RPMI8226 (cell line): ENCODE data around the gene BIN2.
A peak's percentile ranks its signal among the peaks of the same experiment; 100 is the strongest.
"Not testable (repeated sequence)": the region's sequence is repeated elsewhere in the genome, so short reads cannot be mapped to it uniquely, and the experiment has no call there.

Experiments
- DNase-seq: peaks from one replicate; pipeline ENCODE4 v3.0.0-alpha.2; 2015

The BIN2 gene

DNA sequence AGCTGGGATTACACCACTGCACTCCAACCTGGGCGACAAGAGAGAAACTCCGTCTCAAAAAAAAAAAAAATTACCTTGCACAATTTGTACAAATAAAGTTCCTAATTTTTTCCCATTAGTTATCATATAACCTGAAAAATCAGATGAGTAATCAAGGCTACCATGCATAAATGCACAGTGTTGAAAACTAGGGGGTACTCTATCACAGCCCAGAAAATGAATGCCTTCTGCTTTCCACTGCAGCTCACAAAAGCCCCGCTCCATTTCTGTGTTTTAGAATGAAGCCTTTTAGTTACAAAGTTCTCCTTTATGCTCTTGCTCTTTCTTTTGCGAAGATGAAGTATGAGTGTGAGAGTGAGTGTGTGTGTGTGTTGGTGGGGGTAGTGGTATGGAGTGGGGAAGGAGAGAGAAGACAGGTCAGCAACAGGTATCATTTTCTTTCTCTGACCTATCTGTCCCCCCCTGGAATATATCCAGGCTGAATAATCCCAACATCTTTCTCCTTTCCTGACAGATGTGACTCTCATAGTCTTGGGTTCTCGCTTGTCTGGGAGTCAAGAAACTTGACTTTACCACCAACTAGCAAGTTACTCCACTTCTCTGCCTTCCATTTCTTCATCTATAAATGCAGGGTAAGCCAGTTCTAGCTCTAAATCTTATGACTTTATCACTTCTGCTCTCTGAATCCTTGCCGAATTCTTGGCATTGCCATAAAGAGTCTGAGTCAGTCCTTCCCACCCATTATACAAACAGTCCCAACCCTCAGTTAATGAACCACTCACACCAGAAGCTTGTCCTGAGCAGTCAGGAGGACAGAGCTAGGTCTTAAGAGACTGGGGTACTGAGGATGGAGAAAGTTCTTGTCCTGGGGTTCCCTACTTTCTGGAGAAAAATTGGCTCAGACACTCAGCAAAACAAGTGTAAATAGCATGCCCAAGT, 16.1 kb downstream of the BIN2 start:
- DNase-seq: no peak

DNA sequence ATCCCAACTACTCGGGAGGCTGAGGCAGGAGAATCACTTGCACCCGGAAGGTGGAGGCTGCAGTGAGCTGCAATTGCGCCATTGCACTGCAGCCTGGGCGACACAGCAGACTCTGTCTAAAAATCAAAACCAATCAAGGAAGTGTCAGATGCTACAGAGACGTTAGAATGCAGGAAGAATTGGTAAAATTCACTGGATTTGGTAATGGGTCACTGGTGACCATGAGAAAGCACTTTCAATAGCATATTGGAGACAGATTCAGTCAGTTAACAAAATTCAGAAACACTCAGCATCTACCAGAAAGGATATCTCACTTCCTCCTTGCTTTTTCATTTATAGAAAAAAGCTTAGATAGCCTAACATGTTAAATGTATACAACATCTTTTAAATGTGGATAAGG, 17.5 kb downstream of the BIN2 start:
- no peak for DNase-seq

DNA sequence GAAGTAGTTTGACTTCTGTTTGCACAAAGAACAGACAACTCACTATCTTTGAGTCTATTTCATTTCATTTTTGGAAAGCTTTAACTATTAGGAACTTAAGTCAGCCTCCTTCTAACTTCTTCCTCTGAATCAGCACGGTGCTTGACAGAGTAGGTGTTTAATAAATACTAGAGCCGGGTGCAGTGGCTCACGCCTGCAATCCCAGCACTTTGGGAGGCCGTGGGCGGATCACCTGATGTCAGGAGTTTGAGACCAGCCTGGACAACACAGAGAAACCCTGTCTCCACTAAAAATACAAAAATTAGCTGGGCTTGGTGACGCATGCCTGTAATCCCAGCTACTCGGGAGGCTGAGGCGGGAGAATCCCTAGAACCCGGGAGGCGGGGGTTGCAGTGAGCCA, 23.2 kb downstream of the BIN2 start:
- DNase-seq: not testable (repeated sequence)

DNA sequence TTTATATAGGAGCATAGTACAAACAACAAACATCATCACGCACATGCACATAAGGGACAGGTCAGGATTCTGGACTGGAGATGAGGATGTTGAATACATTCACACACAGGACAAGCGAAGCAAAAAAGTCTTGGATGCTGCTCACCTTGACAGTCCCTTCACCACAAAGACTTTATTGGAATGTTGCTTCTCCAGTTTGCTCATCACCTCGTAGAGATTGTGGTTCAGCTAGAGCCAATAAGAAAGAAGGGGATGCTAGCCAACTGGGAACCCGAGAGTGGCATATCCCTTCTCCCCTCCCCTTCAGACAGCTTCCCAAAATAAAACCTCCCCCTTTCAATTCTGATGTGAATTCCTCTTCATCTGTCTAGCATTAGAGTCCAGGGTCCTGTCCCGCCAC, 28.3 kb downstream of the BIN2 start:
- DNase-seq: no peak

DNA sequence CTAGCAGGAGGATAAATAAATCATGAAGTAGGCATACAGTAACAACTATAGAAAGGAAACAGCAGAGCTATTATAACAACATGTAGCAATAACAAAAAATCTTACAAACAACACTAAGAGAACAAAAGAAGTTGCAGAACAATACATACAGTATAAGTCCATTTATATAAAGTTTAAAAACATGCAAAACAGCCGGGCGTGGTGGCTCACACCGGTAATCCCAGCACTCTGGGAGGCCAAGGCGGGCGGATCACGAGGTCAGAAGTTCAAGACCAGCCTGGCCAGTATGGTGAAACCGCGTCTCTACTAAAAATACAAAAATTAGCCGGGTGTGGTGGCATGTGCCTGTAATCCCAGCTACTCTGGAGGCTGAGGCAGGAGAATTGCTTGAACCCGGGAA, 29.9 kb downstream of the BIN2 start:
- not testable (repeated sequence) for DNase-seq

DNA sequence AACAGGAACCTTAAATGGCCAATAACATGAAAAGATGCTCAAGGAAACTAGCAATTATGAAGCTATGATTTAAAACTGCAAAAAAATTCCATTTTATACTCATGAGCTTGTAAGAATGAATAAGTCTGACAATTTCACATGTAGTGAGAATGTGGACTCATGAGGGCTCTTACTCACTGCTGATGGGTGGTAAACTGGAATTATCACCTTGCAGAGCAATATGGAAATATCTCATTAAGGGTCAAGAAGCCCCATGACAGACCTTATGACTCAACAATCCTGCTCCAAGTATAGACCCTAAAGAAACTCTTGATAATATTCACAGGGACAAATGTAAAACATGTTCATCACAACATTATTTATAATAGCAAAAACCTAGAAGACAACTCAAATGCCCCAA, 30.3 kb downstream of the BIN2 start:
- no peak for DNase-seq

DNA sequence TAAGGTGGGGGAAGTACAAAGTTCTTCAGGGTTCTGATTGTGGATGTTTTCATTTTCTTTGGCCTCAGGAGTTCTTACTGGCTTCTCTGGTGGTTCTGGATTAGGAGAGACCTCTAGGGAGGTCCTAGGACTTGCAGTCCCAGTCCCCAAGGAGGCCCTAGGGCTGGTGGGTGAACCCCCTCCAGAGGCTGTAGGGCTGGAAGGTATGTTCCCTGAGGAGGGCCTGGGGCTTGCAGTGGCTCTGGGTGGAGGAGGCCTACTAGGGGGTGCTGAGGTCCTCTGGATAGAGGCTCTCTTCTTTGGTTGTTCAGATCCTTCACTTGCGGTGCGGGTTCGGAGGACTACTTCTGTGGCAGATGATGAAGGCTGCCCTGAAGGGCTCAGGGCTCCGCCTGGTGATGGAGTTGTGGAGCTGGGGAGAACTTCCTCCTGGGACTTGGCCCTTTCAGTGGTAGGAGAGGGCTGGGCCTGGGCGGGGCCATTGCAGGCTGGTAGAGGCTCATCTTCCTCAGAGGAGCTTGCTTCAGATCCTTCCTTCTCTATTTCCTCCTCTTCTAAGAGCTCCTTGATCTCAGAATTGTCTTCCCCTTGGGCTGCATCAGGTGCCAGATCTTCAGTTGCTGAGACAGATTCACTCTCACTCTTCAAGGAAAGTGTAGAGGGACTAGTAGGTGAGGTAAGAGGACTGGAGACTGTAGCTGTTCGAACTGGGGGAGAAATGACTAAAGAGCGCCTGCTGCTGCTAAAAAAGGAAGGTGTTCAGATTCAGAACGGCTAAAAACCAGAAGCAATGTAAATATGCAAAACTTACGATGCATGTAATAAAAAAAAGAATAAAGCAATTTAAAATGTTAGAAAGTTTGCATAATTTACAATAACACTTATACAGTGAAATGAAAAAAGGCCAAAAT, 32.1 kb downstream of the BIN2 start:
- DNase-seq: not testable (repeated sequence)

DNA sequence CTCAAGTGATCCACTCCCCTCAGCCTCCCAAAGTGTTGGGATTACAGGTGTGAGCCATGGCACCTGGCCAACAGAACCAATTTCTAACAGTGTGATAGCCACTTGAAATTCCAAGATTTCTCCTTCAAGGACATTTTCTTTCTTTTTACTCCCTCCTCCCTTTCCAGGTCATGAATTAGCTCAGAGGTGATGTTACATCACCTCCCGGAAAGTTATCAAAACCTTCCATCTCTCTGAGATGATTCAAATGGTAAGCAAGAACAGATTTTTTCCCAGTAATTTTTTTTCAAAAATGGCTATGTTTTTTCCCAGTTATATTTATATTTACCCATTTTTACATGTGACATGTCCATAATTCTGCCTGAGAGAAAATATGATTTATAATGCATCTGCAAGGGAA, 38.1 kb downstream of the BIN2 start:
- no peak for DNase-seq

DNA sequence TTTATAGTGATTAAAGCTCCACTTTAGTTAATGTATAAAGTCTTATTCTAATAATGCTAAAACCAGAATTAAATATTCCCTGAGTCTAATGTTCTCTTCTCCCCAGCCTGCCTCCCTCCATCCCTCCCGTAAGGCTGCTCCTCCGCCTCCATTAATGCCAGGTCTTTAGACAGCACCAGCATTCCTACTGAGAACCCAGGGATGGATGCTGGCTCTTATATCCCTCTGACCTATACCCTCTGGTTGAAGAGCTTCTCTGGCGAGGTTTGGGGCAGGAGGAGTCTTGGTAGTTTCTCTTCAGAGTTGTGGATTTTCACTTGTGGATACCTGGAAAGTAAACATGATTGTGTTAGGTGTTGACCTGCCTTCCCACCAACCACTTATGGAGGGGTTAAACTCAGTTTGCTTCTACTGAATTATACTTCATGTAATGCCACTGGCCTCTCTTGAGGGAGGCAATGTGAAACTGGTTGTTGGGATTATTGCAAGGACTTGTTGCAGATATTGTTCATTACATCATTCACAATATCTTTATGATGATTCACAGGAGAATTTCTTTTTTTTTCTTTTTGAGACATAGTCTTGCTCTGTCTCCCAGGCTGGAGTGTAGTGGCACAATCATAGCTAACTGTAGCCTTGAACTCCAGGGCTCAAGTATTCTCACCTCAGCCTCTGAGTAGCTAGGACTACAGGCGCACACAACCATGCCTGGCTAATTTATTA, 42.6 kb downstream of the BIN2 start:
- no peak for DNase-seq

DNA sequence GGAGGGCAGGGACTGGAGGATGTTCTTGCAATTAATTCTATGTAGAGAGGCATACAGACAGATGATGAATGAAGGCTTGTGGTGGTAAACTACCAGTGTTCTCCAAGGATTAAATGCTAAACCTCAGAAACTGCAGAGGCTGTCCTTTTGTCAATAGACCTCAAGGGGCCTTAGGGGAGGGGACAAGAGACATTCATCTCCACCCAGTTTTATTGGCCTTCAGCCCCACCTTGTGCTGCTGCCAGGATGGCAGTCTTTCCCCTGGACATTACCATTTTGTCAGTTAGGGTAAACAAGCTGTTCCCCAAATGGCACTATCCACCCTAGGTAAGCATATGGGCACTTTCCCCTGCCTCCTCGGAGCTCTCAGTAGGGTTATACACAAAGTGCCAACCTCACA, 48.9 kb downstream of the BIN2 start:
- no peak for DNase-seq

DNA sequence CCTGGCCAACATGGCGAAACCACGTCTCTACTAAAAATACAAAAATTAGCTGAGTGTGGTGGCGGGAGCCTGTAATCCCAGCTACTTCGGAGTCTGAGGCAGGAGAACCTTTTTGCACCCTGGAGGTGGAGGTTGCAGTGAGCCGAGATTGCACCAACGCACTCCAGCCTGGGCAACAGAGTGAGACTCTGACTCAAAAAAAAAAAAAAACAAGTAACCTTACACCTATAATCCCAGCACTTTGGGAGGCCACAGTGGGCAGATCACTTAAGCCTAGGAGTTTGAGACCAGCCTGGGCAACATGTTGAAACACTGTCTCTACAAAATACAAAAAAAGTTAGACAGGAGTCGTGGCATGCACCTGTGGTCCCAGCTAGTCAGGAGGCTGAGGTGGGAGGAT, 51.2 kb downstream of the BIN2 start:
- not testable (repeated sequence) for DNase-seq

DNA sequence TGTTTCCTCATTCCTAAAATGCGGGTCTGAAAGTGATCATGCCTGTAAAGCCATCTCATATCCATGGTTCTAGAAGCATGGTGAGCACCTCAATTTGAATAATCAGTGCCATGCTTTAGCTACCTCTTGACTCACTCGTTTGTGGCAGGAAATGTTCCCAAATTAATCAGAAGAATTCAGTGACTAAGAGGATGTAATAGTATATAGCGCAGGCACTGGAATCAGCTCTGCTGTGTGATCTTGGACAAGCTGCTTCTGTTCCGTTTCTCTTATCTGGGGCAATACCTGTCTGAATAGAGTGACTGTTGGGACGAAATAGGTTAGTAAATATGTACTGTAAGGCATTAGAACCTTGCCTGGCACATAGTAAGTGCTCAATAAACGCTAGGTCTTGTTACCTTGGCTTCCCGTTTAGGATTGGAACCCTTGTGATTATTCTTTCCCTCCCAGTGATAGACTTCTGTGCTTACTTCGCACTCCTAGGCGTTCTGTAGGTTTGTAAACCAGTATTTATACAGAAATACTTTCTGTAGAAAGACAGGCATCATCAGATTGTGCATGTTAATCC, 52.9 kb downstream of the BIN2 start:
- DNase-seq: no peak

DNA sequence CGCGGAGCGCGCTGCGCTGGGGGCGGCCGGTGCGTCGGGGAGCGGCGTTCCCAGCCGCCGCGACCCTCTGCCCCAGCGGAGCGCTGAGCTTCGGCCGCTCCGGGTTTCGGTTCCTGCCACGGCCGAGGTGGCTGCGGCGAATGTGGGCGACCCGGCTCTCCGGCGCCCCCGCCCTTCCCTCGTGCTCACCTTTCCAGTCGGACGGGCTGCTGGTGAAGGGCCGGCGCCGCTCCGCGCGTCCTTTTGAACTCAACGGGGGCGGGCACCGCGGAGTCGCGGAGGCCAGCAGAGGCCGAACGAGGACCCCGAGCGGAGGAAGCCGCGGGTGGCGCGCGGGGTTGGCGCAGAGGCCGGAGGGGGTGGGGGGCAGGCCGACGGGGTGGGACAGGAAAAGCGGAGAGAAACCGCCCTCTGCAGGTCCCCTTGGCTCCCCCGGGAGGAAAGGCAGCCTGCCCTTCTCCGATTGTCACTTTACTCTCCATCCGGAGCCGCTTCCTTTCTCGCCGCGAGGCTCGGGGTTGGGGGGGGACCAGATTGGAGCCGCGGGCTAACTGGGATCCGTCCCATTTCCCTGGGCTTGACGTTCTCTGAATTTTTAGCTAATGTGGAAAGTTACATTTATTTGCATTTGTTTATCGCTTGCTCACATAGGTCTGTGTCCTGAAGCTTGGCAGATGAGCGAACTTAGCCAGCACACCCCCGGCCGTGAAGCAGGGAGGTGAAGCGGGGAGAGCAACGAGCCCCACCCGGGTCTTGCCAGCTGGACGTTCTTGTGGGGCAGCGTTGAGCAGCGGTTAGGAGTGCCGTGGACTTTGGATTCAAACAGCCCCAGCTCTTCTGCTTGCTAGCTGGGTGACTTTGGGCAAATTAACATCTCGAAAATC, 53.7 kb downstream of the BIN2 start, which contains the start of gene SMAGP:
Gene SMAGP (minus strand): TSS at position 349 of the 884 bp plus-strand sequence. CDS start 1,137 bp downstream, outside the sequence.
- DNase-seq: peak; percentile 85

DNA sequence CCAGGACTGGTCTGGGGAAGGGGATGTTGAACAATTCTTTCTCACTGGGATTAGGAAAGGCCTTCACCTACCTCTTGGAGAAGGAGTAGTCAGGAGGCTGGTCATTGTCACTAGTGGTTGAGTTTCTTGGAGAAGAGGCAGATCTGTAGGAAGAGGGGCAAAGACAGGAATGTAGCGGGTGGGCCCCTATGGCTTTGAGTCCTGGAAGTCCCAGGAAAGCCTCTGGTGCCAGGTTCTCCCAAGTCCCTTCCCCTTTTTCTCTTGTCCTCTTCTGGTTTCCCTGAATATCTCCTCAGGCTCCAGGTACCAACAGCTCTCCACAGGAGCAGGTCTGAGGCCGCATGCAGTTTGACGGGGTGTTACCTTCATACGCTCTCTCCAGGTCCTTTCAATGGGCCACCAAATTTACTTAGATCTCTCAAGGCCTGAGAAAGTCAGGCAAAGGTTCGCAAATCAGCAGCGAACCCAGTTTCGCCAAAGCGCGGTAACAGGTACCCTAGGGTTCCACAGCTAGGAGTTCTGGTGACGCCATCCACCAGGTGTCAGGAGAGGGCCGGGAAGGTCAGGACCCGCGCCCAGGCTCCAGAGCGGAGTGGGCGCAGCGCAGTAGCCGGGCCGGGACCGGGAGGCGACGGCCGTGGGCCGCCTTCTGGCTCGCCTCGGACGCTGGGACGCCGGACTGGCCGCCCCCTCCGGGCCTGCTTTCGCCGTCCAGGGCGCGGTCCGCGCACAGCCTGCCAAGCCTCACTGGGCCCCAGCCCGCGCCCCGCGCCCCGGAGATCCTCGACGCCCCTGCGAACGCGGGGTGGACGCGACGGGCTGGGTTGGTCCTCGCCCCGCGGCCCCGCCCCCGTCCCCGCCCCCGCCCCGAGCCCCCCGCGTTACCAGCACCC, 54.6 kb downstream of the BIN2 start:
- peak; percentile 84 for DNase-seq

DNA sequence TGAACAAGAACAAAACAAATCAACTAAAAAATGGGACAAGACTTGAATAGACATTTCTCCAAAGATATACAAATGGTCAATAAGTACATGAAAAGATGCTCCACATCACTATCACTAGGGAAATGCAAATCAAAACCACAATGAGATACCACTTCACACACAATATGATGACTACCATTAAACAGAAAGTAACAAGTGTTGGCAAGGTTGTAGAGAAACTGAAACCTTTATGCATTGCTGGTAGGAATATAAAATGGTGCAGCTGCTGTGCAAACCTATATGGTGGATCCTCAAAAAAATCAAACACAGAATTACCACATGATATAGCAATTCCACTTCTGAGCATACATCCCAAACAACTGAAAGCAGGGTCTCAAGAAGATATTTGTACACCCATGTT, 59.0 kb downstream of the BIN2 start:
- no peak for DNase-seq

DNA sequence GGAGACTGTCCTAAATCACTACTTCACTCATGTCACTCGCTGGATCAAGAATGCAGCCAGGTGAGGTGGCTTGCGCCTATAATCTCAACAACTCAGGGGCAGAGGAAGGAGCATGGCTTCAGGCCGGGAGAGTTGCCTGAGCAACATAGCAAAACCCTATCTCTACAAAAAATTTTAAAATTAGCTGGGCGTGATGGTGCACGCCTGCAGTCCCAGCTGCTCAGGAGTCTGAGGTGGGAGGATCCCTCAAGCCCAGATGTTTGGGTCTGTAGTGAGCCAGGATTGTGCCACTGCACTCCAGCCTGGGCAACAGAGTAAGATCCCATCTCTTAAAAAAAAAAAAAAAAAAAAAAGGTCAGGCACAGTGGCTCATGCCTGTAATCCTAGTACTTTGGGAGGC, 59.7 kb downstream of the BIN2 start:
- DNase-seq: no peak

DNA sequence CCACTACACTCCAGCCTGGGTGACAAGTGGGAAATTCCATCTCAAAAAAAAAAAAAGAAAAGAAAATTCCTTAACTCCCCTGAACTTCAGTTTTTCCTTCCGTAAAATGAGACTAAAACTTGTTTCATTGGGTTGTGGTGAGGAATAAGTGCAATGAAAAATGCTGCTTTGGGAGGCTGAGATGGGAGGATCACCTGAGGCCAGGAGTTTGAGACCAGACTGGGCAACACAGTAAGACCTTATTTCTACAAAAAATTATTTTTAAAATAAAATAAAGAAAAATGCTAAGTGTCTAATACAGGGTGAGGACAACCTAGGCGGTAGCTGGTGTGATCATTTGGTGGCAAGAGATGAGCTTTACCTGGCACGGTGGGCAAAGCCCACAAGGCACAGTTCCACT, 60.6 kb downstream of the BIN2 start:
- no peak for DNase-seq

DNA sequence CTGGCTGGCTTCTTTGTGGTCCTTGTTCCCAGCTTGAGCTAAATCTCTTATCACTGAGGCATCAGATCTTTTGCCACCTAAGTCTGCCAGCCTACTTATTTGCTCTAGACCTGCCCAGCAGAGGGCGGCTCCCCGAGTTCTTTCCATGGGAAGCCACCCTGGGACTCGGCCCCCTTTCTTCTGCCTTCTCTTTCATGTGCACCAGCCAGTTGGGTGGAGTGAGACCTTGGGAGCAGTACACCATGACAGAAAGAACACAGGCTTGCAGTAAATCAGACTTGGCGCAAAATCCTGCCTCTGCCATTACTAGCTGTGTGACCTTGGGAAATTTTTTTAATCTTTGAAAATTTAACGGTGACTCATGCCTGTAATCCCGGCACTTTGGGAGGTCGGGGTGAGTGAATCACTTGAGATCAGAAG, 61.2 kb downstream of the BIN2 start:
- peak; percentile 37 for DNase-seq

DNA sequence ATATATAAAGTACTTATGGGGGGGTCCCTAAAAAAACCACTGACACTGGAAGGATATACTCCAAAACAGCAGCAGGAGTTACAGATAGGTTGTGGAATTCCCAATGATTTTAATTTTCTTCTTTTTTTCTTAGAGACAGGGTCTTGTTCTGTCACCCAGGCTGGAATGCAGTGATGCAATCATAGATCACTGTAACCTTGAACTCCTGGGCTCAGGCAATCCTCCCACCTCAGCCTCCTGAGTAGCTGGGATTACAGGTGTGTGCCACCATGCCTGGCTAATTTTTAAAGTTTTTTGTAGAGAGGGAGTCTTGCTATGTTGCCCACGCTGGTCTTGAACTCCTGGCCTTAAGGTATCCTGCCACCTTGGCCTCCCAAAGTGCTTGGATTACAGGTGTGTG, 64.4 kb downstream of the BIN2 start:
- DNase-seq: not testable (repeated sequence)

DNA sequence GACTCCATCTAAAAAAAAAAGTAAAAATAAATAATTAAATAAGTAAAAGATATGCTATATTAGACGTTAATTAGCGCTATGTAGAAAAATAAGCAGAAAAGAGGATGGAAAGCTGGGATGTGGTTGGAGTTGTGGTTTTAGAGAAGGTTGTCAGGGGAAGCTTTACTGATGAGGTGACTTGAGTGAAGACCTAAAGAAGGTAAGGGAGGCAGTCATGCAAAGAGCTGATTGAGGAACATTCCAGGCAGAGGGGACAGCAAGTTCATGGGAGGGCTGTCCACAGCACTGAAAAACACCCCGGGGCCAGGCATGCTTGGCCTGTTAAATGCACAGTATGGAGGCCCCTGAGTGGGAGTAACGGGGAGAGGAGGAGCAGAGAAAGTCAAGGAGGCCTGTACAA, 69.4 kb downstream of the BIN2 start:
- DNase-seq: no peak
